D721Med (cell line): ENCODE measurements around the gene SLC25A22.

Experiments
- DNase-seq: peaks from one replicate; pipeline ENCODE4 v3.0.0; 2011; ENCODE audit warnings: low spot score; ENCODE audit not compliant: insufficient read length
- FAIRE-seq: peaks from 2 replicates; lab custom pipeline; 2011; peaks lifted over from hg19 to GRCh38; lab: Jason Lieb, UNC
- CTCF ChIP-seq: IDR thresholded peaks from 2 replicates; pipeline ENCODE4 v1.5.1; 2012; ENCODE audit warnings: mild to moderate bottlenecking, control low read depth; ENCODE audit not compliant: insufficient read depth; ENCODE audit errors: missing control alignments

SLC25A22 gene

GRCh38 chr11:833114-833791 is 35.2 kb upstream of the SLC25A22 start:
- FAIRE-seq (no peak), DNase-seq (no peak)
- TF ChIP-seq CTCF, result no peak

- FAIRE-seq, result no peak
- TF ChIP-seq CTCF, result no peak
- no peak for DNase-seq
Observed at GRCh38 chr11:832529-833113, 34.5 kb upstream of the SLC25A22 start, which contains the start of gene CD151. CD151 (plus strand) TSS chr11:832952; CDS start chr11:836070, 3,118 bp downstream.

- FAIRE-seq (no peak), DNase-seq (no peak)
- TF ChIP-seq CTCF, result no peak
Observed at GRCh38 chr11:831961-832528, 34.0 kb upstream of the SLC25A22 start.

- FAIRE-seq (no peak), DNase-seq (no peak)
- TF ChIP-seq CTCF, result no peak
Observed at GRCh38 chr11:831118-831864, 33.2 kb upstream of the SLC25A22 start.

GRCh38 chr11:830295-831117 is 32.4 kb upstream of the SLC25A22 start:
- no peak for TF ChIP-seq CTCF
- DNase-seq (peak; percentile 64), FAIRE-seq (no peak)

DNA sequence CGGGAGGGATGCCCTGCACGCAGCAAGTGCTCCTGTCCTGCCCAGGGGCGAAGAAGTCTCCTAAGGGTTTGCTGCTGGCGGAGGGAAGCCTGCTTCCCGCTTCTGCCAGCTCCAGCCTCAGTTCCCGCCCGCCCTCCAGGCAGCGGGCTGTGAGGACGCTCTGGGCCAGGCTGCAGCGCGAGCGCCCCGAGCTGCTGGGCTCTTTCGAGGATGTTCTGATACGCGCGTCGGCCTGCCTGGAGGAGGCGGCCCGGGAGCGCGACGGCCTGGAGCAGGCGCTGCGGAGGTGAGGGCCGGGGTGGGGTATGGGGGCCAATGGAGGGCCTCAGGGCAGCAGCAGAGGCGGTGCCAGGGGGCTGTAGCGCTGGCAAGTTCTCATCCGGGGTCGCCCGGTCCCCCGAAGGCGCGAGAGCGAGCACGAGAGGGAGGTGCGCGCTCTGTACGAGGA is 31.8 kb upstream of the SLC25A22 start:
- DNase-seq (no peak), FAIRE-seq (no peak)
- TF ChIP-seq CTCF, result no peak
